Tibial nerve (tissue), 4 donors: ENCODE results near the gene UMAD1.

Experiments used
- CTCF ChIP-seq, 5 experiments: fragments of 200-600 bp in 3 of 5; fragments of 450-650 bp in 2 of 5; sonication (generic) in 3 of 5; IDR thresholded peaks; one replicate each; pipeline ENCODE4 v1.5.1; 2016 to 2019; ENCODE audit warnings: antibody characterized with exemption in 5 of 5, mild to moderate bottlenecking in 3 of 5, moderate library complexity in 2 of 5
- EP300 ChIP-seq, 2 donors: sonication (generic); formaldehyde crosslinking; IDR thresholded peaks; one replicate each; pipeline ENCODE4 v1.6.1; 2017; ENCODE audit warnings: antibody characterized with exemption in 2 of 2, mild to moderate bottlenecking in 1 of 2
- POLR2A ChIP-seq, 2 donors: fragments of 450-650 bp; IDR thresholded peaks; one replicate each; pipeline ENCODE4 v1.6.1; 2017; ENCODE audit warnings: antibody characterized with exemption in 2 of 2, mild to moderate bottlenecking in 2 of 2, moderate library complexity in 2 of 2

GRCh38 chr7:7650682-7651206 lies 10.2 kb downstream of the UMAD1 start:
- TF ChIP-seq EP300 (IDR thresholded peaks at IDR 0.05): no peak
- TF ChIP-seq POLR2A (IDR thresholded peaks at IDR 0.05): no peak
- TF ChIP-seq CTCF (IDR thresholded peaks at IDR 0.05): no peak
